DMS79 (cell line): ENCODE results near the gene USP32.
"Not testable (repeated sequence)": the region's sequence is repeated elsewhere in the genome, so short reads cannot be mapped to it uniquely, and the experiment has no call there.

Experiments used
- DNase-seq: peaks from one replicate; lab custom pipeline; 2025; lab: John Stamatoyannopoulos, UW

The USP32 gene

GRCh38 chr17:60333628-60334031 lies 58.3 kb downstream of the USP32 start:
- peak; percentile 58 for DNase-seq

GRCh38 chr17:60333072-60333471 lies 58.9 kb downstream of the USP32 start:
- not testable (repeated sequence) for DNase-seq

GRCh38 chr17:60332574-60332973 lies 59.4 kb downstream of the USP32 start:
- DNase-seq: no peak

- no peak for DNase-seq
Measured at GRCh38 chr17:60330731-60331130, 61.2 kb downstream of the USP32 start.

GRCh38 chr17:60328679-60329078 lies 63.3 kb downstream of the USP32 start:
- no peak for DNase-seq

- DNase-seq: no peak
Measured at GRCh38 chr17:60327901-60328273, 64.0 kb downstream of the USP32 start.

- DNase-seq: no peak
Measured at GRCh38 chr17:60327134-60327900, 64.6 kb downstream of the USP32 start.

- DNase-seq: no peak
Measured at GRCh38 chr17:60326702-60327101, 65.2 kb downstream of the USP32 start.

- no peak for DNase-seq
Measured at GRCh38 chr17:60325730-60326524, 66.0 kb downstream of the USP32 start.

GRCh38 chr17:60323754-60324153 lies 68.2 kb downstream of the USP32 start:
- DNase-seq: no peak

- no peak for DNase-seq
Measured at GRCh38 chr17:60322056-60322387, 69.9 kb downstream of the USP32 start.

GRCh38 chr17:60321336-60322055 lies 70.4 kb downstream of the USP32 start:
- DNase-seq: no peak

- no peak for DNase-seq
Measured at GRCh38 chr17:60318830-60319229, 73.1 kb downstream of the USP32 start.

GRCh38 chr17:60318326-60318725 lies 73.6 kb downstream of the USP32 start:
- no peak for DNase-seq

- no peak for DNase-seq
Measured at GRCh38 chr17:60315650-60316049, 76.3 kb downstream of the USP32 start.

GRCh38 chr17:60314900-60315299 lies 77.0 kb downstream of the USP32 start:
- DNase-seq: not testable (repeated sequence)

- no peak for DNase-seq
Measured at GRCh38 chr17:60314423-60314822, 77.5 kb downstream of the USP32 start.

- DNase-seq: no peak
Measured at GRCh38 chr17:60311936-60312335, 80.0 kb downstream of the USP32 start.

GRCh38 chr17:60311186-60311585 lies 80.7 kb downstream of the USP32 start:
- DNase-seq: no peak

GRCh38 chr17:60305141-60305540 lies 86.8 kb downstream of the USP32 start:
- DNase-seq: no peak

GRCh38 chr17:60304502-60304901 lies 87.4 kb downstream of the USP32 start:
- no peak for DNase-seq

GRCh38 chr17:60303406-60304099 lies 88.4 kb downstream of the USP32 start:
- DNase-seq: no peak
